Panc1 (cell line): ENCODE results near the gene CDRT4. TPM values are rescaled to one million over a fixed set of nuclear protein-coding genes. Genes with fewer than 3 reads are reported as not detected.

Experiments
- ATAC-seq: fragments of 200-7000 bp; cut with Tn5 transposase; 2 replicates; pipeline ENCODE4 v1.9.1; 2020; ENCODE audit warnings: mild to moderate bottlenecking, moderate library complexity
- BruUV-seq: library from RNA; stranded (reverse); fragments of 400-500 nt; replicated peaks from 2 replicates; lab custom pipeline; 2021; lab: Mats Ljungman, UMichigan
- CTCF ChIA-PET: fragments of 300-600 bp; sonication (Branson Sonifier 250); formaldehyde crosslinking; loops from one replicate; lab custom pipeline; 2022; ENCODE audit warnings: antibody characterized with exemption; lab: Charles Lee
- POLR2A ChIA-PET: fragments of 300-600 bp; sonication (Branson Sonifier 250); formaldehyde crosslinking; loops from one replicate; lab custom pipeline; 2022; ENCODE audit warnings: antibody characterized with exemption; lab: Charles Lee
- DNase-seq: peaks from one replicate; pipeline ENCODE4 v3.0.0-alpha.2; 2010; ENCODE audit warnings: low read depth, low spot score
- H3K27ac ChIP-seq: 2 replicates; pipeline ENCODE4 v1.5.1; 2011; ENCODE audit warnings: mild to moderate bottlenecking, low read length, inconsistent platforms
- H3K27me3 ChIP-seq: fragments of 200-500 bp; sonication (Bioruptor generic); 2 replicates; pipeline ENCODE4 v1.6.0; 2014; ENCODE audit warnings: low read length, inconsistent platforms; ENCODE audit not compliant: control insufficient read depth, insufficient read depth
- H3K36me3 ChIP-seq: fragments of 200-500 bp; sonication (Bioruptor generic); 2 replicates; pipeline ENCODE4 v1.5.1; 2014; ENCODE audit warnings: inconsistent platforms, mild to moderate bottlenecking, low read length, moderate library complexity; ENCODE audit not compliant: control insufficient read depth, insufficient read depth
- H3K4me1 ChIP-seq: 2 replicates; pipeline ENCODE4 v1.5.1; 2011; ENCODE audit warnings: inconsistent platforms, mild to moderate bottlenecking, low read length, moderate library complexity; ENCODE audit not compliant: control insufficient read depth, insufficient read depth
- H3K4me3 ChIP-seq, 2 experiments: 2 replicates each; pipeline ENCODE4 v1.5.1; 2011 to 2012; ENCODE audit warnings: low read depth in 2 of 2, low read length in 2 of 2, mild to moderate bottlenecking in 2 of 2, inconsistent platforms in 1 of 2, moderate library complexity in 1 of 2
- H3K9me3 ChIP-seq: fragments of 200-500 bp; sonication (Bioruptor generic); 2 replicates; pipeline ENCODE4 v1.5.1; 2014; ENCODE audit warnings: low read depth, mild to moderate bottlenecking, inconsistent platforms, low read length, moderate library complexity; ENCODE audit not compliant: control insufficient read depth, insufficient read depth
- CTCF ChIP-seq: fragments of 450-650 bp; IDR thresholded peaks from 2 replicates; pipeline ENCODE4 v1.5.1; 2017; ENCODE audit warnings: mild to moderate bottlenecking
- POLR2AphosphoS5 ChIP-seq: IDR thresholded peaks from 2 replicates; pipeline ENCODE4 v1.6.1; 2012; ENCODE audit warnings: mild to moderate bottlenecking, low read depth, low read length, moderate library complexity
- REST ChIP-seq, 2 experiments: IDR thresholded peaks; 2 replicates each; pipeline ENCODE4 v1.6.1; 2011 to 2012; ENCODE audit warnings: low read depth in 2 of 2, control low read depth in 1 of 2, low read length in 1 of 2, mild to moderate bottlenecking in 1 of 2, moderate library complexity in 1 of 2; ENCODE audit not compliant: insufficient read depth in 1 of 2
- SIN3A ChIP-seq: IDR thresholded peaks from 2 replicates; pipeline ENCODE4 v1.6.1; 2012; ENCODE audit warnings: low read depth, mild to moderate bottlenecking, low read length, moderate library complexity, borderline replicate concordance; ENCODE audit not compliant: insufficient read depth
- TCF7L2 ChIP-seq: IDR thresholded peaks from 2 replicates; pipeline ENCODE4 v1.6.1; 2011; ENCODE audit warnings: mild to moderate bottlenecking, low read depth, low read length, inconsistent platforms
- in situ Hi-C: cut with HindIII; loops from 2 replicates; pipeline ENCODE4 v1.10.0; 2016; ENCODE audit warnings: low sequenced_read_pairs, low pct_unique_long_range_greater_than_20kb
- intact Hi-C: fragments of 100-400 bp; cut with micrococcal nuclease; formaldehyde crosslinking; loops from one replicate; pipeline ENCODE4 v1.10.0; 2022; ENCODE audit not compliant: unreplicated experiment
- total RNA-seq: library from RNA; stranded (reverse); gene quantifications from one replicate; pipeline ENCODE4 v1.2.1, GENCODE V29; 2021; ENCODE audit not compliant: unreplicated experiment

The CDRT4 gene
- total RNA-seq, 1 experiment from 2014 or later: 2.8 TPM

- H3K27me3 ChIP-seq: no peaks in the 10 kb centered on the region
- no peak for ATAC-seq
- CTCF ChIA-PET: no interaction called here
- POLR2A ChIA-PET: no interaction called here
- H3K4me3 ChIP-seq: no peak overlapping the region
- no peaks in the 10 kb centered on the region for H3K36me3 ChIP-seq
- intact Hi-C loops (no loop called here), in situ Hi-C loops (no loop called here)
- no peaks in the 10 kb centered on the region for H3K4me1 ChIP-seq
- H3K9me3 ChIP-seq: no peaks in the 10 kb centered on the region
- no TSS peak for BruUV-seq
- TF ChIP-seq CTCF: no peak
- TF ChIP-seq SIN3A: no peak
- no peak for TF ChIP-seq POLR2AphosphoS5
- TF ChIP-seq TCF7L2: no peak
- TF ChIP-seq REST (IDR thresholded peaks at IDR 0.05; ENCODE audit: insufficient read depth in 1 of 2, low read depth in 2 of 2, low read length in 1 of 2): no peak
- DNase-seq: no peak
- H3K27ac ChIP-seq: no peak overlapping the region
These were observed 74.0 kb downstream of the CDRT4 start for GRCh38 chr17:15393414-15393813.

- ChIA-PET POLR2A (no interaction called here), CTCF (no interaction called here)
- in situ Hi-C loops: no loop called here
- no peak overlapping the region for H3K27ac ChIP-seq
- ATAC-seq: no peak
- H3K4me3 ChIP-seq: no peak overlapping the region
- H3K36me3 ChIP-seq: no peaks in the 10 kb centered on the region
- no peak for DNase-seq
- no peaks in the 10 kb centered on the region for H3K4me1 ChIP-seq
- H3K27me3 ChIP-seq: no peaks in the 10 kb centered on the region
- BruUV-seq: no TSS peak
- TF ChIP-seq CTCF (no peak), POLR2AphosphoS5 (no peak), SIN3A (no peak), TCF7L2 (no peak), REST (IDR thresholded peaks at IDR 0.05; ENCODE audit: insufficient read depth in 1 of 2, low read depth in 2 of 2, low read length in 1 of 2) (no peak)
- intact Hi-C loops: no loop called here
- no peaks in the 10 kb centered on the region for H3K9me3 ChIP-seq
These were observed 75.1 kb downstream of the CDRT4 start for GRCh38 chr17:15392326-15392741.
